ENCODE measurements around the gene PTPRK.

Gene PTPRK

GRCh38 chr6:128239146-128239545, 281.3 kb downstream of the PTPRK start:
- no peak for DNase-seq

- no peak for DNase-seq
Measured at GRCh38 chr6:128238225-128238624, 282.2 kb downstream of the PTPRK start.

DNA sequence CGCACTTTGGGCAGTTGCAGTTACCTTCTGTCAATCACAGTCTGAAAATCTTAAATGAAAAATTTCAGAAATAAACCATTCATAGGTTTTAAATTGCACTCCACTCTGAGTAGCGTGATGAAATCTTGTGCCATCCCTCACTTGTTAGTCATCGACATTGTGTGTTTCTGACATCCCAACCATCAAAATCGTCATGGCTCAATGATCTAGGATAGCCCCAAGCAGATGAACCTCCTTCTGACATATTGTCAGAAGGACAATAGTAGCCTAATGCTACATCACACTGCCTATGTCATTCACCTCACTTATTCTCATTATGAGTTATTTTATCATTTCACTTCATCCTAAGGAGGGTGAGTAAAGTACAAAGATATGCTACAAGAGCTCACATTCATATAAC, 284.8 kb downstream of the PTPRK start:
- no peak for DNase-seq

DNA sequence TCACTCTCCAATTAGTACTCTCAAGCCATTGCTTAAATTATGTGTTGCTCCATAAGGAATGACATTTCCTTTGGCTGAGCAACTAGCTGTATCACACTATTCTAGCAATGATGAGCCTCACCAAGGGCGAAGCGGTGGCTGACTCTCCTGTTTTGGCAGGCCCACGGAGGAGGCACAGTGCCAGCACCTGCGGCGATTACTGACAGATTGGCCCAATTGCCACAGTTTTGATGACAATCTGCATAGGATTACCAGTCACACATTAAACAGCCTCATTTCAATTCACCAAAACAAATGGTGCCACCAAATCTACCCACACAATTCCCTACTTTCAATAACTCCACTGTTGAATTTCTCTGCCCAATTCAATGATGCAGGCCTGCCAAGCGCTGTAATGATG, 286.9 kb downstream of the PTPRK start:
- DNase-seq = no peak

GRCh38 chr6:128230267-128230989, 290.0 kb downstream of the PTPRK start:
- DNase-seq = no peak

- no peak for DNase-seq
Measured at GRCh38 chr6:128225612-128226011, 294.8 kb downstream of the PTPRK start.

GRCh38 chr6:128216917-128217316, 303.5 kb downstream of the PTPRK start:
- DNase-seq = no peak

DNA sequence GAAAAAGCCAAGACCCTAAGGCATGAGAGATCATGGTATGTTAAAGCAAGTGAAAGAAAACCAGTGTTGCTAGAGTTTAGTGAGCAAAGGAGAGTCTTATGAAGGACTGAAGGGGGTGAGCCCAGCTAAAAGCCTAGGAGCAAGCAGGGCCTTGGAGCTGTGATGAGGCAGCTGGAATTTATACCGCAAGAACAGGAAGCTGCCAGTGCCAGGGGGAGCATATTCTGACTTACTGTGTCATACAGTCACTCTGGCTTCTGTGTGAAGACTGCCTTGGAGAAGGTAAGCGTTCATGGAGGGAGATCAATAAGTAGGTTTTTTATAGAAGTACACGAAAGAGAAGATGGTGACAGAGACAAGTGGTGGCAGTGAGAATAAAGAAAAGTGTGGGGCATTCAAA, 310.6 kb downstream of the PTPRK start:
- DNase-seq = no peak

DNA sequence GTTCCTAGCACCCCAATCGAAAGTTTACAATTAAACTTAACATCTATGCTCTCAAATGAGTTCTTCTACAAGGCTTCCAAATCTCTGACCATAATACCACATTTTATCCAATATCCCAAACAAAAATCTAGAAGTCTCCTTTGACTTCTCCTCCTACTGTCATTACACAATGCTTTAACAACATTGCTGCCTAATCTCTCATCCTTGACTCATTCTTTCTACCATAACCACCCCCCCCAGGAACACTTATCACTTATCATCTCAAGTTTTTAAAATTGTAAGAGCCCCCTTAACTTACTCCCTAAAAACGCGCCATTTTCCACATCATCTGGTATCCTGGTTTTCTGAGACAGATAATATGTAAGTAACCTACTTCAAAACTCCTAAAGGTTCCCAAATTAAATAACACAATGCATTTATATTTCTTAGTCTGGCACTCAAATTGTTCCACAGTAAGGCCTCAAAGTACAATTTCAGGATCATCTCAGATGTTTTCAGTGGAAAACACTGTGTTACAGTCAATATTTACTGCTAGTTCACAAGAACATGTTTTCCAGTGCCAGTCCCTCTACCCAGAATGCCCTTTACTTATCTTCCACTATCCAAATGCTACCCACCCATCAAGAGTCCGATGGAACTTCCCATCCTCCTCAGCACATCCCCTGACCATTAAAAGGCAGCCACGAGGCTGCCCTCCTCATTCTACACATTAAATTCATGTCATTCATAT, 311.4 kb downstream of the PTPRK start:
- no peak for DNase-seq

DNA sequence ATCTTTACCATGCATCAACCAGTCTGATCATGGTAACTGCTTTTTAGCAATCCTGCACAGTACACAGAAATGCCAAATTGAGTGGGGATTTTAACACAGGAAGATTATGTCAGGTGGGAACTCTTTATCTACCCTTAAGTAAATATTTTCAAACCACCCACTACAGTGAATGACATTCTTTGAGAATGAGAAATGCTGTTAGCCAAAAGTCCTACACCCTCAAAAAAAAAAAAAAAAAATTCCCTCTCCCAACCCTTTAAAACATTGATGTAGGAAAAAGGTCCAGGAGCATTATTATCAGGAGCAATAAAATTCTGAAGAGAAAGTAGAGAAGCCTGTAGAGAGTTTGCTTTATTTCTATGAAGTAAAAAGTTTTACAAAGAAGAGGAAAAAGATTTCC, 312.3 kb downstream of the PTPRK start:
- no peak for DNase-seq

DNA sequence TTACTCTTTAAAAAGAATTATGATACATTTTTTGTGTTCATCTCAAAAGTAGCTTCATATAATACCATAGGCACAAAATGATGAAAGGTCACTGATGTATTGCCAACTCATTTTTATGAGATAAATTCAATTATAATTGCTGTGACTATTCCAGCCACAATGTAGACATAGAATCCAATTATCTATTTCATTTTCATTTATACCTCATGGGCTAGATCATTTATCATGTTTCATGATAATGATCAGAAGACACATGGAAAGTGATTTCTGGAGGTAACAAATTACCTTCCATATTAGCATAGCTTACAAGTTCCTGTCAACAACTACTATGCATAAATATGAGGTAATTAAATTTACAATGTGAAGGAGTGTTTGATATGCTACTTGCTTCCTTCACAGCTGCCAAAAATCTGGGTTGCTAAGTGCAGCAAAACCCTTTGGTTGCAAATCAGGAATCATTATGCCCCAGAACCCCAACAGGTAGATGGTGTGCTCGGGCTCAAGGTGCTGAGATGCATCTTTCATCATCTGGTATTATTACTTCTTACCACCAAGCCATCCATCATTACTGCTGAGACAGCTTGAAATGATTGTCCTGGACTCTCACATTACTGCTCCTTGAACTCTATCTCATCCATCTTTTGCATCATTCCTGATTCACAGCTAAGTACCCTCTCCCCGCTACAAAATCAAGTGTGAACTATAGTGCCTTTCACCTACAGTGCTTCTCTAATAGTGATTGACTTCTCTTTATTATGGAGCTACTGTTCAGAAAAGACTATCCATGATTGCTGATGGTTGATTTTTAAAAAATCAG, 313.6 kb downstream of the PTPRK start:
- DNase-seq = no peak

DNA sequence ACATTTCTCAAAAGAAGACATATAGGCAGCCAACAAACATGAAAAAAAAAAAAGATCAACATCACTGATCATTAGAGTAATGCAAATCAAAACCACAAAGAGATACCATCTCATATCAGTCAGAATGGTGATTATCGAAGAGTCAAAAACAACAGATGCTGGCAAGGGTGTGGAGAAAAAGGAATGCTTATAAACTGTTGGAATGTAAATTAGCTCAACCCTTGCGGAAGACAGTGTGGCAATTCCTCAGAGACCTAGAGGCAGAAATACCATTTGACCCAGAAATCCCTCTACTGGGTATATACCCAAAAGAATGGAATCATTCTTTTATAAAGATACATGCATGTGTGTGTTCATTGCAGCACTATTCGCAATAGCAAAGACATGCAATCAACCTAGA, 315.8 kb downstream of the PTPRK start:
- no peak for DNase-seq

DNA sequence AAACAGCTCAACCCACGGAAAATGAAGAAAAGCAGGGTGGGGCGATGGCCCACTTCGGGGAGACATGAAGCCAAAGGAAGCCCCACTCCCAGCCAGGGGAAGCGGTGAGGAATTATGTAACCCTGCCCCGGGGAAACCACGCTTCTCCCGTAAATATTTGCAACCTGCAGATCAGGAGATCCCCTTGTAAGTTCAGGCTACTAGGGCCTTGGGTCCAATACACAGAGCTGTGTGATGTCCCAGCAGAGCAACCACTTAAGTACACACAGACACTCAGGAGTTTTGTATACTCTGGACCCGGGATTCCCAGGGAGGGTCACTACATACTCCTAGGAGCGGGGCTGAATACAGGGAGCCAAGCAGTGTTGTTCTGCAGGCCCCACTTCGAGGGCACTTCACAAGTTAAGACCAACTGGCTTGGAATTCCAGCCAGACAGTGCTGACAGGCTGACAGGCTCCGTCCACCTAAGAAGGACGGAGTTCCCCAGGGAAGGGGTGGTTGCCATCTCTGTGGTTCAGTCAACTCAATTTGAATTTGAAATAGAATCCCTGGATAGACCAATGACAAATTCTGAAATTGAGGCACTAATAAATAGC, 318.1 kb downstream of the PTPRK start:
- no peak for DNase-seq

DNA sequence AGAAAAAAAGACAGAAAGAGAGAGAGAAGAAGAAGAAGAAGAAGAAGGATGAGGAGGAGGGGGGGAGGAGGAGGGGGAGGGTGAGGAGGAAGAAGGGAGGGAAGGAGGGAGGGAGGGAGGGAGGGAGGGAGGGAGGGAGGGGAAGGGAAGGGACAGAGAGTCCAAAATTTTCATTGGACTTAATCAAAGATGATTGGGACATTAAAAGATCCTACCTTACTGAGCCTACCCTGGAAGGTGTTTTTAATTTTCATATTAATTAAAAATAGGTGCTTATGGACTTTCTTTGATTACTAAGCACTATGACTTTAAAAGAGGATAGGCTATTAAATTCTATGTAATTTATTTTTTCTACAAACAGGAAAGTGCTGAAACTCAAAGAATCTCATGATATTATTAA, 319.6 kb downstream of the PTPRK start:
- DNase-seq = no peak

- DNase-seq = no peak
Measured at GRCh38 chr6:128199461-128199860, 320.9 kb downstream of the PTPRK start.

DNA sequence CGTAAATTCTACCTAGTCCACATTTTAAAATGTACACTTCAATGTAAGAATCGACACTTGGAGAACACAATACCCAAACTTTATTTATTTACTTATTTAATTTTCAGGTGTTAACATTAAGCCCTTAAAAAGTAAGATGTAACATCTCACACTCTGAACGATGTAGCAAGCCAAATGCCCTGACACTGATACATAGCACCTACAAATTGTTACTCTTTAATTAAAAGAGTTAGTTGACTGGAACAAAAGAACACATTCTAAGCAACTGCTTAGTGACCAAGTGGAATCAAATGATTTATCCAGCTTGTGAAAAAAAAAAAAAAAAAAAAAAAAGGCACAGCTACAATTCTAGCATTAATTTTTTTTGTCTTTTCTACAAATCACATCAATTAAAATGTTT, 327.4 kb downstream of the PTPRK start:
- no peak for DNase-seq

DNA sequence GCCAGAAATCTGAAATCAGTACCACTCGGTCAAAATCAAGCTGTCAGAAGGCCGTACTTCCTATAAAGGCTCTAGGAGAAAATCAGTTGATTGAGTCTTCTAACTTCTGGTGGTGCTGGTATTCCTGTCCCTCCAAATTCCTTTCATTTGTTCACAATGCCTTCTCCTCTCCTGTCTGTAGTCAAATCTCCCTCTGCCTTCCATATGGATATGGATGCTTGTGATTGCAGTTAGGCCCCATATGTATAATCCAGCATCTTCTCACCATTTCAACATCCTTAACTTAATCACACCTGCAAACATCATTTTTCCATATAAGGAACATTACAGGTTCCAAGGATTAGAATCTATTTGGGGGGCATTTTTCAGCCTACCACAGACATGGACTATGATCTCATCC, 331.7 kb downstream of the PTPRK start:
- no peak for DNase-seq

- no peak for DNase-seq
Measured at GRCh38 chr6:128186729-128187128, 333.7 kb downstream of the PTPRK start.

DNA sequence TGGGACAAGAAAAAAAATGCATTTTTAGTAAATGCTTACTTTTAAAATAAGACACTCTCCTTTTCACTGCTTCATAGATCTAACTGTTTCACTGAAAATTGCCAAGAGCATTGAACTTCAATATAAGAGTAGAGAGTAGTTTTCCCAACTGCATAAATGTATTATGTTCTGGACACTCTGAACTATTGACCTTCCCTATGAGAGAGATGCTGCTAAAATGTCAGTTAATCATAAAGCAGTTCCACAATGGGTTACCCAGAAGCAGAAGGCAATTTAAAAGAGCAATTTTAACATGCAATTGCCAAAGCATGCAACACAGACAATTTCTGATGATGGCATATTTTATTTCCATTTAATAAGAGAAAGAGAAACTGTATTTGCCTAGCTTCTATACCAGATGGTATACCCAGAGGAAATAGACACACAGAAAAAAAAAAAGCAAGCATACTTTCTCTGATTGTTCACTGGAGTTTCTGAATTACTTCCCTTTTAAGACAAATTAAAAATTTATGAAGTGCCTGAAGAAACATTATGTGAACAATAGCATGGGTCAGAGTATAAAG, 340.4 kb downstream of the PTPRK start:
- DNase-seq = no peak

- no peak for DNase-seq
Measured at GRCh38 chr6:128174724-128175123, 345.7 kb downstream of the PTPRK start.

- DNase-seq = no peak
Measured at GRCh38 chr6:128172752-128173682, 347.4 kb downstream of the PTPRK start.

GRCh38 chr6:128172081-128172480, 348.3 kb downstream of the PTPRK start:
- DNase-seq = no peak

Measured in T-helper 9 cell (primary cell).